Fibroblast of the aortic adventitia (primary cell): ENCODE measurements around the gene DNAH7. TPM values are rescaled to one million over a fixed set of nuclear protein-coding genes. Genes with fewer than 3 reads are reported as not detected.

Experiments used
- DNase-seq: peaks from one replicate; pipeline ENCODE4 v3.0.0-alpha.2; 2010; ENCODE audit warnings: low read depth
- H3K4me3 ChIP-seq: 2 replicates; pipeline ENCODE4 v1.5.1; 2011; ENCODE audit warnings: low read depth, mild to moderate bottlenecking, control low read depth, low read length, moderate library complexity
- total RNA-seq: library from RNA; depleted of rRNA; stranded (reverse); fragments of >200 nt; gene quantifications from 2 replicates; pipeline ENCODE4 v1.2.3, GENCODE V29; 2012; ENCODE audit warnings: low replicate concordance
- TF ChIP-seq, protein P1 (sequence below): IDR thresholded peaks from 2 replicates; pipeline ENCODE4 v1.5.1; 2011; ENCODE audit warnings: mild to moderate bottlenecking, low read length, control low read depth, inconsistent platforms; ENCODE audit not compliant: insufficient read depth

The DNAH7 gene
- total RNA-seq, 1 donor, result 2.6 TPM

DNA sequence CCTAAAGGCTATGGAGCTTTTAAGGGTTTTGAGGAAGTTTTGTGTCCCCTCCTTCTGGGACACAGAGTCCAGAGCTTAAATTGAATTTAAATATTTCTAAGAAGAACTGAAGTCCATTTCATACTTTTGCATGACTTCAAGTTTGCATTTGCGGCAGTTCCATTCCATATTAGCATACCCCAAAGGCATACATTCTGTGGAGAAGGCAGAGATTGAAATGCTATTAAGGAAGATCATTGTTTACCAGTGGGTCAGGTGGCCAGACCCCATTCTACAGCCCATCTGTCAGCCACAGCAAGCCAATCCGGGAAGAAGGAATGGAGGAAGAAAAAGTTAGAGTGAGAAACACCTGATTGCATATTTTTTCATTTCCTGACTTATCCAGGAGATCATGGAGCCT lies 75.0 kb downstream of the DNAH7 start:
- TF ChIP-seq, protein P1, sequence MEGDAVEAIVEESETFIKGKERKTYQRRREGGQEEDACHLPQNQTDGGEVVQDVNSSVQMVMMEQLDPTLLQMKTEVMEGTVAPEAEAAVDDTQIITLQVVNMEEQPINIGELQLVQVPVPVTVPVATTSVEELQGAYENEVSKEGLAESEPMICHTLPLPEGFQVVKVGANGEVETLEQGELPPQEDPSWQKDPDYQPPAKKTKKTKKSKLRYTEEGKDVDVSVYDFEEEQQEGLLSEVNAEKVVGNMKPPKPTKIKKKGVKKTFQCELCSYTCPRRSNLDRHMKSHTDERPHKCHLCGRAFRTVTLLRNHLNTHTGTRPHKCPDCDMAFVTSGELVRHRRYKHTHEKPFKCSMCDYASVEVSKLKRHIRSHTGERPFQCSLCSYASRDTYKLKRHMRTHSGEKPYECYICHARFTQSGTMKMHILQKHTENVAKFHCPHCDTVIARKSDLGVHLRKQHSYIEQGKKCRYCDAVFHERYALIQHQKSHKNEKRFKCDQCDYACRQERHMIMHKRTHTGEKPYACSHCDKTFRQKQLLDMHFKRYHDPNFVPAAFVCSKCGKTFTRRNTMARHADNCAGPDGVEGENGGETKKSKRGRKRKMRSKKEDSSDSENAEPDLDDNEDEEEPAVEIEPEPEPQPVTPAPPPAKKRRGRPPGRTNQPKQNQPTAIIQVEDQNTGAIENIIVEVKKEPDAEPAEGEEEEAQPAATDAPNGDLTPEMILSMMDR, result no peak
- no peak overlapping the region for H3K4me3 ChIP-seq
- DNase-seq, result no peak

DNA sequence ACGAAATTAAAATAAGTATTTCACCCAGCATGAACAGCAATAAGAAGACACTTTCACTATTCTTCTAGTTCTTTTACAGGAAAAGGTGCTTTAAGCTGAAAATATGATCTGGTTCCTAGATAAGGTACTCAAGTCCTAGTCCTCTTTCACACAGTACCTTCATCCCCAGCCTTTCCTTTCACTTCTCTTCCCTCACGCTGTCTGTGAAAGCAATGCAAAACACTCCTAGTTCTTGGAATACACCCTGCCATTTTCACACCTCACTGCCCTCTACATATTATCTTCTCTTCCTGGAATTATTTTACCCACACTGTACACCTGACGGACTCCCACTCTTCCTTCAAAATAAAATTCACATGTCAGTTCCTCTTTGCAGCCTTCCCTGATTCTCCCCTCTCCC lies 82.9 kb downstream of the DNAH7 start:
- no peak overlapping the region for H3K4me3 ChIP-seq
- no peak for DNase-seq
- TF ChIP-seq, protein P1, result no peak

DNA sequence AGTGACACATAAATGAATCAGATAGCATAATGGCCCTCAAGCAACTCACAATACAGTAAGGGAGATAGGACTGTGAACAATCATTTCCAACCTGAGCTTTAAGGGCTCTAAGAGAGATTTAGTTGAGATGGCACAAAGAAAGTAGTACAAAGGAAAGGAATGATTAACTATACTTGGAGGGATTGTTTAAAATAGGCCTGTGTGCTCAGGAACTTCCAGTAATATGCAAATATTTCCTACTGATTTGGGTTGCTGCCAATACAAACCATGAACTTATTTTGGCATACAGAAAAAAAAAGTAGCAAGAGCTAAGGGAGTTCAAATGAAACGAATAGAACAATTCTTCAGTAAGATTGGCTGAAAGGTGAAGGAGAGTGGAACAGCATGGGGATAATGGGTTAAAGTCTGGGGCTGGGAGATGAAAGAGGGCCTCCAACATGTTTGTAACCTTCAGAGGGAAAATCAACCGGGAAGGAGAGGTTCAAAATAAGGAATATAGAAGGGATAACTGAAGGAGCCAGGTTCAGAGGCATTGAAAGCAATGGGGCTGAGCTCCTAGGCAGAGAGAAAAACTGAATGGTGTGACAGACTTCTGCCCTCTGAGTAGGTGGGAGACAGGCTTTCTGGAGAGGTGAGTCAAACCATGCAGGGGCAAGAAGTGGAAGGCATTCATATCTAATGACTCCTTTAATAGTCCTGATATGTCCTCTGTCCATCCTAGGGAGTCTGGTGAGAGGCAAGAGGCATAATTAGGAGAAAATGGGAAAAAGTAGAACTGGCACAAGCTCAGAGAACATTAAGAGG lies 83.5 kb downstream of the DNAH7 start:
- DNase-seq, result peak; percentile 8
- H3K4me3 ChIP-seq, result no peak overlapping the region
- TF ChIP-seq, protein P1, result no peak

DNA sequence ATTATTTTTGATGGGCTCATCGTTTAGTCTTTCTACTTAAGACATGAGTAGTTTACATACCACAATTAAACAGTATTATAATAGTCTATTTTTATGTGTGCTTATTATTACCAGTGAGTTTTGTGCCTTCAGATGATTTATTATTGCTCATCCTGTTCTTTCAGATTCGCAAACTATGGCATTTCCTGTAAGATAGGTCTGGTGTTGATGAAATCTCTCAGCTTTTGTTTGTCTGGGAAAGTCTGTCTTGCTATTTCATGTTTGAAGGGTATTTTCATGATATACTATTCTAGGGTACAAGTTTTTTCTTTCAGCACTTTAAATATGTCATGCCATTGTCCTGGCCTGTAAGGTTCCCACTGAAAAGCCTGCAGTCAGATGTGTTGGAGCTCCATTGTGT lies 101.3 kb downstream of the DNAH7 start:
- DNase-seq, result peak; percentile 8
- TF ChIP-seq, protein P1, result no peak
- H3K4me3 ChIP-seq, result no peak overlapping the region

DNA sequence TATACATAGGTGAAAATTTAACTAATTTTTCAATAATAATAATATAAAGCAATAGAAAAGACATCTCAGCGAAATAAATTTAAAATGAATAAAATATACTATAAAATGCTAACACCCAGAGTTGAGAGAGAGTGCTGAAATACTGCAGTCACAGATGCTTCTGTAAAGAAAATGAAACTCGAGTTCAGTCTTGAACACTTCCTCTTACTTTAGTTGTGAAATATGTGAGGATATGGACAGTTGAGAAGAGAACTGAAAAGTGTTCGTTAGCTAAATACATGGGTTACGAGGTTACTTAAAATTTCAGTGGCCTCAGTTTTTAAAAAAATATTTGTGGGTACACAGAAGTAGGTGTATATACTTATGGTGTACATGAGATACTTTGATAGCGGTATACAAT lies 106.8 kb downstream of the DNAH7 start:
- DNase-seq, result no peak
- TF ChIP-seq, protein P1, result no peak
- H3K4me3 ChIP-seq, result no peak overlapping the region

DNA sequence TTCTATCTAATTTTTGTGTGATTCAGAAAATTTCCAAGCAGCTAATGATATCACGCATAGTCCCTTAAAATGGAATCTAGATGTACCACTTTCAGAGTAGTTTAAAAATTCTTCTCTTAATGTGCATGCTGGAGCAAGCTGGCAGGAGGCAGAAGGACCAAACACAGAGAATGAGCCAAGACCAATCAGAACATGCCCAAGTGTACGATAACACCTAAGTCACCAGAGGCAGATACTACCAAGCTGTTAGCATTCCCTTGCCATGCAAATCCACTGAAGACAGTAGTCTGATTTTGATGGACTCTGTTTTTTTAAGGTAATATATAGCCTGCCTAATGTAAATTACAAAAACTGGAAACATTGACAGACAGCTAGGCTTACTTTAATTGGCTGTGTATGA lies 109.3 kb downstream of the DNAH7 start:
- TF ChIP-seq, protein P1, result no peak
- no peak for DNase-seq
- H3K4me3 ChIP-seq, result no peak overlapping the region

DNA sequence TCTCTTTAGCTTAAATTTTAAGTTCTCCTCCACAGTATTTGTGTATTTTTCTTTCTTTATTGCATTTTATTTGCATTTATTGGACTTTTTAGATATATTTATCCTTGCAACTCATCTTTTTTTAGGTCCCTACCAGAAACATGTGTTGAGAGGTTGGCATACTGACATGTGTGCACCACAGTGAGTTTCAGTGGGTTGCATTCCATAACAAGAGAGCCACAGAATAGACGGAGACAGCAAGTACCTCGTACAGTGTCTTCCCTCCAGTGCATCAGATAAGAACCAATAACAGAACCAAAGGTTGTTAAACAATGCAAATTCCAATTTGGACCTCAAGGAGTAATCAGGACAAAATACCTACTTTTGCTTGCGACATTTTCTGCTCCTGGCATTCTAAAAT lies 111.9 kb downstream of the DNAH7 start:
- TF ChIP-seq, protein P1, result no peak
- H3K4me3 ChIP-seq, result no peak overlapping the region

More for the DNA sequence above, 111.9 kb downstream of the DNAH7 start:
- DNase-seq, result no peak
